ENCODE results near the gene EVC.
"Not testable (repeated sequence)": the region's sequence is repeated elsewhere in the genome, so short reads cannot be mapped to it uniquely, and the experiment has no call there.

EVC gene

GRCh38 chr4:5852523-5853202 lies 141.7 kb downstream of the EVC start:
- Histone ChIP-seq H3K27me3 (no peaks in the 10 kb centered on the region), H3K36me3 (peaks cover 90% of the 10 kb centered on the region), H3K4me1 (no peaks in the 10 kb centered on the region), H3K9me3 (no peaks in the 10 kb centered on the region), H3K4me3 (ENCODE audit: low read depth, low read length) (no peak overlapping the region)
- TF ChIP-seq, protein P1, sequence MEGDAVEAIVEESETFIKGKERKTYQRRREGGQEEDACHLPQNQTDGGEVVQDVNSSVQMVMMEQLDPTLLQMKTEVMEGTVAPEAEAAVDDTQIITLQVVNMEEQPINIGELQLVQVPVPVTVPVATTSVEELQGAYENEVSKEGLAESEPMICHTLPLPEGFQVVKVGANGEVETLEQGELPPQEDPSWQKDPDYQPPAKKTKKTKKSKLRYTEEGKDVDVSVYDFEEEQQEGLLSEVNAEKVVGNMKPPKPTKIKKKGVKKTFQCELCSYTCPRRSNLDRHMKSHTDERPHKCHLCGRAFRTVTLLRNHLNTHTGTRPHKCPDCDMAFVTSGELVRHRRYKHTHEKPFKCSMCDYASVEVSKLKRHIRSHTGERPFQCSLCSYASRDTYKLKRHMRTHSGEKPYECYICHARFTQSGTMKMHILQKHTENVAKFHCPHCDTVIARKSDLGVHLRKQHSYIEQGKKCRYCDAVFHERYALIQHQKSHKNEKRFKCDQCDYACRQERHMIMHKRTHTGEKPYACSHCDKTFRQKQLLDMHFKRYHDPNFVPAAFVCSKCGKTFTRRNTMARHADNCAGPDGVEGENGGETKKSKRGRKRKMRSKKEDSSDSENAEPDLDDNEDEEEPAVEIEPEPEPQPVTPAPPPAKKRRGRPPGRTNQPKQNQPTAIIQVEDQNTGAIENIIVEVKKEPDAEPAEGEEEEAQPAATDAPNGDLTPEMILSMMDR (IDR thresholded peaks at IDR 0.05; ENCODE audit: low read depth, low read length): no peak
- DNase-seq: no peak

- Histone ChIP-seq H3K36me3 (peaks cover 90% of the 10 kb centered on the region), H3K27me3 (no peaks in the 10 kb centered on the region), H3K4me1 (no peaks in the 10 kb centered on the region), H3K4me3 (ENCODE audit: low read depth, low read length) (no peak overlapping the region), H3K9me3 (no peaks in the 10 kb centered on the region)
- no peak for DNase-seq
- TF ChIP-seq, protein P1 (IDR thresholded peaks at IDR 0.05; ENCODE audit: low read depth, low read length): no peak
These were observed 143.9 kb downstream of the EVC start for GRCh38 chr4:5854929-5855328.

GRCh38 chr4:5856362-5856761 lies 145.4 kb downstream of the EVC start:
- not testable (repeated sequence) for DNase-seq; H3K4me1 ChIP-seq; H3K27me3 ChIP-seq; H3K4me3 ChIP-seq (ENCODE audit: low read depth, low read length); H3K9me3 ChIP-seq
- H3K36me3 ChIP-seq: peaks cover 90% of the 10 kb centered on the region

DNA sequence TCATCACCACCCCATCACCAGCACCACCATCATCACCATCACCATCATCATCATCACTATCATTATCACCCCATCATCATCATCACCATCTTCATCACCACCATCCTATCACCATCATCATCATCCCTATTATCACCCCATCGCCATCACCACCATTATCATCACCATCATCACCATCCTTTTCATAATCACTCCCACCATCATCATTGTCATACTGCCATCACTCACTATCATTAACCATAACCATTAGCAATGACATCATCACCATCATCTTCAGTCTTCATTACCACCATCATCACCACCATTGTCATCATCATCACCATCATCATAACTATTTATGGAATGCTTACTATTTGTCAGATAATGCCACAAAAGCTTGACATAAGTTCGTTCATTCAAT lies 146.2 kb downstream of the EVC start:
- H3K9me3 ChIP-seq: no peaks in the 10 kb centered on the region
- peaks cover 90% of the 10 kb centered on the region for H3K36me3 ChIP-seq
- no peaks in the 10 kb centered on the region for H3K4me1 ChIP-seq
- DNase-seq: no peak
- no peaks in the 10 kb centered on the region for H3K27me3 ChIP-seq
- no peak overlapping the region for H3K4me3 ChIP-seq (ENCODE audit: low read depth, low read length)
- TF ChIP-seq, protein P1 (IDR thresholded peaks at IDR 0.05; ENCODE audit: low read depth, low read length): no peak

DNA sequence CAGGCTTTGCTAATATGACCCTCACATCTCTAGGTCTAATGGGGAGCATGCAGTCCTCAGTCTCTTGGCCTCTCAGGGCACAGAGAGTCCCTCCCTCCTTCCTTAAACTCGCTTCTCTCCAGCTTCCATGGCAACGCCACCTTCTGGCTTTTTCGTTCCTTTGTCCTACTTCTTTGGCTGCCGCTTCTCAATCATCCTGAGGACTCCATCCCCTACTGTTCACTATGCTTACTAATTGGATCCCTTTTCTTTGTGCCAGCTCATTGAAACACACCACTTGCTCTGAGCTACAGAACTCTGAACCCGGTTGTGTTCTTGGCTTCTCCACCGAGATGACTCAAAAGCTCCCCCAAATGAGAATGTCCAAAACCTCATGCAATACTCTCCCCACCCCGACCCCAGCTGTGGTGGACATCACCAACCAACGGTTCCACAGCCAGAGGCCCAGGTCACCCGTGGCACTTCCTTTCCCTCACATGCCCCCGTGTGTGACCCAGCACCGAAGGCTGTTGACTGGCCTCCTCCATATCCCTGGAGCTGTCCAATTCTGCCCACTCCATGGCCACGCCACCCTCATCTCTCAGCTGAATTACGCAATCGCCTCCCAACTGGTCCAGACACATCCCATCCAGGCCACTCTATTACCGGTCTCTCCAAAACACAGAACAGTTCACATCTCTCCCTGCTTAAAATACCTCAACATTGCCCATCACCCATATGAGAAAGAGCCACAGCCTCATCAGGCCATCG lies 147.2 kb downstream of the EVC start:
- no peak for DNase-seq
- TF ChIP-seq, protein P1 (IDR thresholded peaks at IDR 0.05; ENCODE audit: low read depth, low read length): no peak
- no peaks in the 10 kb centered on the region for H3K27me3 ChIP-seq
- H3K36me3 ChIP-seq: peaks cover 88% of the 10 kb centered on the region
- no peak overlapping the region for H3K4me3 ChIP-seq (ENCODE audit: low read depth, low read length)
- no peaks in the 10 kb centered on the region for H3K9me3 ChIP-seq
- H3K4me1 ChIP-seq: no peaks in the 10 kb centered on the region

- peaks cover 6% of the 10 kb centered on the region for H3K4me1 ChIP-seq
- TF ChIP-seq, protein P1 (IDR thresholded peaks at IDR 0.05; ENCODE audit: low read depth, low read length): no peak
- DNase-seq: no peak
- H3K27me3 ChIP-seq: no peaks in the 10 kb centered on the region
- no peak overlapping the region for H3K4me3 ChIP-seq (ENCODE audit: low read depth, low read length)
- peaks cover 78% of the 10 kb centered on the region for H3K36me3 ChIP-seq
- H3K9me3 ChIP-seq: no peaks in the 10 kb centered on the region
These were observed 152.6 kb downstream of the EVC start for GRCh38 chr4:5863461-5864113.
